GM23338 (cell line): ENCODE results near the gene RAD18. TPM values are rescaled to one million over a fixed set of nuclear protein-coding genes. Genes with fewer than 3 reads are reported as not detected.

ENCODE experiments used
- ATAC-seq: fragments of 200-7000 bp; cut with Tn5 transposase; 3 replicates; pipeline ENCODE4 v1.9.1; 2020
- DNase-seq: peaks from one replicate; pipeline ENCODE4 v3.0.0-alpha.2; 2015; ENCODE audit warnings: low spot score
- H2AFZ ChIP-seq: fragments of 200-600 bp; sonication (generic); 2 replicates; pipeline ENCODE4 v1.8.0; 2016; ENCODE audit warnings: antibody characterized with exemption, mild to moderate bottlenecking, moderate library complexity
- H3F3A ChIP-seq: fragments of 200-600 bp; sonication (generic); replicated peaks from 2 replicates; pipeline ENCODE4 v1.8.0; 2017; ENCODE audit warnings: antibody characterized with exemption, mixed run types, low read depth
- H3K27ac ChIP-seq: fragments of 200-600 bp; sonication (generic); 2 replicates; pipeline ENCODE4 v1.6.1; 2016; ENCODE audit warnings: low read depth
- H3K27me3 ChIP-seq: fragments of 200-600 bp; sonication (generic); 2 replicates; pipeline ENCODE4 v1.8.0; 2016; ENCODE audit warnings: mild to moderate bottlenecking, mixed run types, moderate library complexity; ENCODE audit not compliant: insufficient read depth
- H3K36me3 ChIP-seq: fragments of 200-600 bp; sonication (generic); 2 replicates; pipeline ENCODE4 v1.8.0; 2016; ENCODE audit warnings: mild to moderate bottlenecking; ENCODE audit not compliant: insufficient read depth
- H3K4me1 ChIP-seq: fragments of 200-600 bp; sonication (generic); 2 replicates; pipeline ENCODE4 v1.8.0; 2016; ENCODE audit warnings: mild to moderate bottlenecking, moderate library complexity; ENCODE audit not compliant: insufficient read depth
- H3K4me2 ChIP-seq: fragments of 200-600 bp; sonication (generic); 2 replicates; pipeline ENCODE4 v1.7.1; 2017; ENCODE audit warnings: mixed run types
- H3K4me3 ChIP-seq: fragments of 200-600 bp; sonication (generic); 2 replicates; pipeline ENCODE4 v1.6.1; 2016; ENCODE audit warnings: mixed run types
- H3K79me2 ChIP-seq: fragments of 200-600 bp; sonication (generic); replicated peaks from 2 replicates; pipeline ENCODE4 v1.8.0; 2017; ENCODE audit warnings: mild to moderate bottlenecking; ENCODE audit not compliant: insufficient read depth
- H3K9me2 ChIP-seq: fragments of 200-600 bp; sonication (generic); 2 replicates; pipeline ENCODE4 v1.8.0; 2017; ENCODE audit not compliant: insufficient read depth
- H4K20me1 ChIP-seq: fragments of 200-600 bp; sonication (generic); replicated peaks from 2 replicates; pipeline ENCODE4 v1.8.0; 2017; ENCODE audit warnings: mild to moderate bottlenecking; ENCODE audit not compliant: insufficient read depth
- H3K27ac Mint-ChIP-seq: 2 replicates; pipeline ENCODE4 v1.8.0; 2020; ENCODE audit warnings: inconsistent platforms, mild to moderate bottlenecking, moderate library complexity, mixed read lengths
- H3K27me3 Mint-ChIP-seq: 3 replicates; pipeline ENCODE4 v1.8.0; 2022; ENCODE audit warnings: low read depth, mild to moderate bottlenecking, moderate library complexity, mixed read lengths, inconsistent platforms; ENCODE audit not compliant: insufficient read depth, poor library complexity
- H3K36me3 Mint-ChIP-seq: 3 replicates; pipeline ENCODE4 v1.8.0; 2021; ENCODE audit warnings: low read depth, mild to moderate bottlenecking, inconsistent platforms, moderate library complexity, mixed read lengths
- H3K4me1 Mint-ChIP-seq: 3 replicates; pipeline ENCODE4 v1.8.0; 2020; ENCODE audit warnings: mild to moderate bottlenecking, inconsistent platforms, mixed read lengths
- H3K4me3 Mint-ChIP-seq: 3 replicates; pipeline ENCODE4 v1.8.0; 2021; ENCODE audit warnings: moderate library complexity, mild to moderate bottlenecking, inconsistent platforms, mixed read lengths
- H3K9me3 Mint-ChIP-seq: 3 replicates; pipeline ENCODE4 v1.8.0; 2020; ENCODE audit warnings: moderate library complexity, mild to moderate bottlenecking, inconsistent platforms, mixed read lengths
- CTCF ChIP-seq, 2 experiments: fragments of 200-600 bp in 1 of 2; sonication (generic) in 1 of 2; conservative IDR thresholded peaks; 2 replicates each; pipeline versions ENCODE4 v1.5.1 to v1.6.1; 2016 to 2017; ENCODE audit warnings: antibody characterized with exemption in 2 of 2, low read depth in 2 of 2, mild to moderate bottlenecking in 2 of 2, moderate library complexity in 1 of 2
- ETS1 ChIP-seq: IDR thresholded peaks from 2 replicates; pipeline ENCODE4 v1.6.1; 2016; ENCODE audit warnings: antibody characterized with exemption
- POLR2AphosphoS5 ChIP-seq: IDR thresholded peaks from 2 replicates; pipeline ENCODE4 v1.6.1; 2016; ENCODE audit warnings: antibody characterized with exemption, low read depth
- ZNF114 ChIP-seq: fragments of 250-450 bp; sonication (Bioruptor Pico); IDR thresholded peaks from 2 replicates; pipeline ENCODE4 v1.5.0; 2020; ENCODE audit warnings: mild to moderate bottlenecking, moderate library complexity
- ZNF462 ChIP-seq: fragments of 250-450 bp; sonication (Bioruptor Pico); IDR thresholded peaks from 2 replicates; pipeline ENCODE4 v1.5.0; 2020; ENCODE audit warnings: mild to moderate bottlenecking, moderate library complexity
- polyA plus RNA-seq: library from polyadenylated mRNA; unstranded; fragments of >200 nt; fragmentation: Nextera tagmentation; extraction: Ambion mirVana; gene quantifications from 2 replicates; pipeline ENCODE4 v1.2.1, GENCODE V29; 2016
- total RNA-seq: library from RNA; depleted of rRNA; stranded (reverse); fragments of >200 nt; shearing (Covaris generic); gene quantifications from 2 replicates; pipeline ENCODE4 v1.2.3, GENCODE V29; 2014
- TF ChIP-seq, protein P1 (sequence below): IDR thresholded peaks from one replicate; pipeline ENCODE4 v1.6.1; 2018; ENCODE audit warnings: antibody characterized with exemption; ENCODE audit not compliant: unreplicated experiment

Gene RAD18
- total and polyA plus RNA-seq, 2 experiments from 2014 or later: 25.4 to 40.1 TPM

GRCh38 chr3:8911781-8912180 is 51.5 kb downstream of the RAD18 start:
- no peak overlapping the region for H3K4me3 ChIP-seq
- H3K9me2 ChIP-seq: no peaks in the 10 kb centered on the region
- H3K27ac ChIP-seq: no peak overlapping the region
- no peaks in the 10 kb centered on the region; the same call in 1 of the 2 replicates for H4K20me1 ChIP-seq
- Mint-ChIP-seq H3K27me3 (no peaks in the 10 kb centered on the region), H3K27ac (no peak overlapping the region), H3K9me3 (no peaks in the 10 kb centered on the region), H3K4me1 (no peaks in the 10 kb centered on the region), H3K36me3 (peaks cover 12% of the 10 kb centered on the region), H3K4me3 (no peak overlapping the region)
- no peak overlapping the region for H3K4me2 ChIP-seq
- no peak for DNase-seq
- ATAC-seq: no peak
- no peaks in the 10 kb centered on the region for H3K4me1 ChIP-seq
- no peaks in the 10 kb centered on the region for H3F3A ChIP-seq
- H3K79me2 ChIP-seq: no peaks in the 10 kb centered on the region
- TF ChIP-seq CTCF (conservative IDR thresholded peaks at IDR 0.05; ENCODE audit: low read depth in 2 of 2): no peak
- TF ChIP-seq POLR2AphosphoS5: no peak
- no peaks in the 10 kb centered on the region for H3K27me3 ChIP-seq
- no peaks in the 10 kb centered on the region; the same call in 1 of the 2 replicates for H3K36me3 ChIP-seq
- no peak overlapping the region for H2AFZ ChIP-seq

GRCh38 chr3:8909160-8909559 is 54.1 kb downstream of the RAD18 start:
- Histone ChIP-seq H2AFZ (no peak overlapping the region), H3K4me3 (no peak overlapping the region), H3F3A (no peaks in the 10 kb centered on the region), H3K9me2 (no peaks in the 10 kb centered on the region), H3K27me3 (no peaks in the 10 kb centered on the region), H3K27ac (no peak overlapping the region), H3K4me2 (no peak overlapping the region), H3K79me2 (no peaks in the 10 kb centered on the region), H3K36me3 (no peaks in the 10 kb centered on the region), H3K4me1 (no peaks in the 10 kb centered on the region), H4K20me1 (no peaks in the 10 kb centered on the region; the same call in 1 of the 2 replicates)
- no peaks in the 10 kb centered on the region for H3K9me3 Mint-ChIP-seq
- no peak for DNase-seq
- peaks cover 12% of the 10 kb centered on the region; the same call in 2 of the 3 replicates for H3K36me3 Mint-ChIP-seq
- no peak for ATAC-seq
- no peak overlapping the region for H3K27ac Mint-ChIP-seq
- H3K4me3 Mint-ChIP-seq: no peak overlapping the region
- H3K4me1 Mint-ChIP-seq: no peaks in the 10 kb centered on the region
- H3K27me3 Mint-ChIP-seq: no peaks in the 10 kb centered on the region
- TF ChIP-seq ZNF462 (CRISPR knock-in tag): no peak
- no peak for TF ChIP-seq ETS1
- TF ChIP-seq CTCF (conservative IDR thresholded peaks at IDR 0.05; ENCODE audit: low read depth in 2 of 2): no peak
- TF ChIP-seq, protein P1, sequence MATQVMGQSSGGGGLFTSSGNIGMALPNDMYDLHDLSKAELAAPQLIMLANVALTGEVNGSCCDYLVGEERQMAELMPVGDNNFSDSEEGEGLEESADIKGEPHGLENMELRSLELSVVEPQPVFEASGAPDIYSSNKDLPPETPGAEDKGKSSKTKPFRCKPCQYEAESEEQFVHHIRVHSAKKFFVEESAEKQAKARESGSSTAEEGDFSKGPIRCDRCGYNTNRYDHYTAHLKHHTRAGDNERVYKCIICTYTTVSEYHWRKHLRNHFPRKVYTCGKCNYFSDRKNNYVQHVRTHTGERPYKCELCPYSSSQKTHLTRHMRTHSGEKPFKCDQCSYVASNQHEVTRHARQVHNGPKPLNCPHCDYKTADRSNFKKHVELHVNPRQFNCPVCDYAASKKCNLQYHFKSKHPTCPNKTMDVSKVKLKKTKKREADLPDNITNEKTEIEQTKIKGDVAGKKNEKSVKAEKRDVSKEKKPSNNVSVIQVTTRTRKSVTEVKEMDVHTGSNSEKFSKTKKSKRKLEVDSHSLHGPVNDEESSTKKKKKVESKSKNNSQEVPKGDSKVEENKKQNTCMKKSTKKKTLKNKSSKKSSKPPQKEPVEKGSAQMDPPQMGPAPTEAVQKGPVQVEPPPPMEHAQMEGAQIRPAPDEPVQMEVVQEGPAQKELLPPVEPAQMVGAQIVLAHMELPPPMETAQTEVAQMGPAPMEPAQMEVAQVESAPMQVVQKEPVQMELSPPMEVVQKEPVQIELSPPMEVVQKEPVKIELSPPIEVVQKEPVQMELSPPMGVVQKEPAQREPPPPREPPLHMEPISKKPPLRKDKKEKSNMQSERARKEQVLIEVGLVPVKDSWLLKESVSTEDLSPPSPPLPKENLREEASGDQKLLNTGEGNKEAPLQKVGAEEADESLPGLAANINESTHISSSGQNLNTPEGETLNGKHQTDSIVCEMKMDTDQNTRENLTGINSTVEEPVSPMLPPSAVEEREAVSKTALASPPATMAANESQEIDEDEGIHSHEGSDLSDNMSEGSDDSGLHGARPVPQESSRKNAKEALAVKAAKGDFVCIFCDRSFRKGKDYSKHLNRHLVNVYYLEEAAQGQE: no peak
- no peak for TF ChIP-seq ZNF114
